ENCODE measurements around the gene TXNRD1.

GRCh38 chr12:104336115-104336514, 120.5 kb downstream of the TXNRD1 start:
- TF ChIP-seq CTCF (IDR thresholded peaks at IDR 0.05) (no peak), POLR2A (IDR thresholded peaks at IDR 0.05) (no peak)

Measured in lower leg skin (tissue), 3 donors.